NCI-H2107 treated with DMSO at 0.1 percent for 48 hours (cell line): Measurements from ENCODE around the gene PPM1K.

Experiments used
- DNase-seq: peaks from one replicate; lab custom pipeline; 2025; ENCODE audit not compliant: unreplicated experiment; lab: John Stamatoyannopoulos, UW

The PPM1K gene

DNA sequence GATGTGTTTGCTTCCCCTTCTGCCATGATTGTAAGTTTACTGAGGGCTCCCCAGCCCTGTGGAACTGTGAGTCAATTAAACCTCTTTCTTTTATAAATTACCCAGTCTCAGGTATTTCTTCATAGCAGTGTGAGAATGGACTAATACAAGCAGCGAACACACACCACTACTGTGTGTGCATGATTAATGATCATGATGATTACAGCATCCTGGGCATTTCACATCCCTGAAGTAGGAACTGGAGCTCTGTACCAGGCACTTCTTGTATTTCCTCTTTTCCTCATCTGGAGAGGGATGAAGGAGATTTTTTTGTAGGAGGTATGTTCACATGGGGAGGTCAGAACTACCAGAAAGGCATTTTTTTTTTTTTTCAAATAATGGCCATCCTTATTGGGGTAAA, 60.8 kb downstream of the PPM1K start:
- DNase-seq = no peak

DNA sequence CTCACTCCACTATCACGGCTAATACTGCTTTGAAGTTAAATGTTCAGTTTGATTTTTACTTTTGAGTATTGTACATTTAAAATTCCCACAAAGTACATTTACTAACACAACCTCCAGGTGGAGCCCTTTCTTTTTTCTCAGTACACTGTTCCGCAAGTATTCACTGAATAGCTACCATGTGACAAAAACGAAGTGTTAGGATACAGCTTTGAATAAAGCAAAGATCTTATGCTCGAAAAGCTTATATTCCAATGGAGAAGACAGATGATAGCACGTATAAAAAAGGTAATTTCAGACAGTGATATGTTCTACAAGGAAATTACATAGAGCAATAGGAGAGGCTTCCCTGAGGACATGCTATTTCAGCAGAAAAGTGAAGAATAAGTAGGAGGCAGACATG, 65.3 kb downstream of the PPM1K start:
- peak; percentile 17 for DNase-seq

DNA sequence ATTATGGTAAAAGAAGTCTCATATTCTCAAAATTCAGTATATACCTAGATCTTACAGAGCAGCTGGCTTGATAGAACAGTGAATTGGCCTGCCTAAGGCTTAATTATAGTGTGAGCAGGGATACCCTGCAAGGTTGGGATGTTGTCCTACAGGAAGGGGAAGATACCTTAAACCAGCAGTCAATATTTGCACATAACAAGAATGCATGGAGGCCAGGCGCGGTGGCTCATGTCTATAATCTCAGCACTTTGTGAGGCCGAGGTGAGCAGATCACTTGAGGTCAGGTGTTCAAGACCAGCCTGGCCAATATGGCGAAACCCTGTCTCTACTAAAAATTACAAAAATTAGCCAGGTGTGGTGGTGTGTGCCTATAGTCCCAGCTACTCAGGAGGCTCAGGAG, 67.2 kb downstream of the PPM1K start:
- no peak for DNase-seq

DNA sequence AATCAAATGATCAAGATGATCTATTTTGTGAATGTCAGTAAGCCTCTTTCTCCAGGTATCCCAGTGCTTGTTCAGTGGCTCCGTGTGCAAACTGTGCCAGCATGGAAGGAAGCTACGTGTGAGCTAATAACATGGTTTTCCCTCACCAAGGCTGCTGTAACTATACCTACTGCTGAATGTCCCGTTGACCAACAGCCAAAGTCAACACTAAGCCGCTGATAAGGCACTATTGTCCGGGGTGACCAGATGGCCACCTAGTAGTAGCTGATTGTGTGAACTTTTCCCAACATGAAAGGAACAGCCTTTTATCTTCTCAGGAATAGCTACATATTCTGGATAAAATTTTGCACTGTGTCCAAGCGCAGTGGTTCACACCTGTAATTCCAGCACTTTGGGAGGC, 68.0 kb downstream of the PPM1K start:
- DNase-seq = no peak

DNA sequence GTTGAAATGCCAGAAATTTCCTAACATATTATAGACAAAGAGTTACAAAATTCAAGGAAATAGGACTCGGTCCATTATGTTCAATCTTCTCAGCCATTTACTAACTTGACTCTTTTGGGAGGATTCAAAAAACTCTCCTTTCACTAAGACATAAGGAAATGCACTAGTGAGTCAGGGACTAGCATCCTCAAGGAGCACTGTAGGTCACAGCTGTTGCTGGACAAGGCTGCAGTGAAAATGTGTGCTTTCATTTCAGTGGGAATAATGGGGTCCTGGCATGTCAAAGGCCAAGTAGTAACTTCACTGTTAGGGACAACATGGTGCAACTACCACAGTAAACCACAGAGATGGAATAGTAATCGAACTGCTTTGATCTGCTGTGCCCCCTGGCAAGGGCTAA, 69.0 kb downstream of the PPM1K start:
- DNase-seq = no peak

DNA sequence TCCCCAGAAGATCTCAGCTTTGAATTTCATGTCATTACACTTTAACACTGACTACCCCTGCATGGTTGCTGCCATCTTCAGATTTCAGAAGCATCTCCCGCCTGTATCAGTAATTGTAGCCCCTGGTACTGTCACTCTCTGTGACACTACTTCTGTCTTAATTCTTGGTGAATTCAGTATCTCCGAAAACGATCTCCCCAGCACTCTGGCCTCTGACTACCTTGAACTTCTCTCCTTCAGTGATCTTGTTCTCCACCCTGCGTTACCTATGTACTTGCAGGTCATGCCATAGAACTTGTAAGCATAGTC, 72.2 kb downstream of the PPM1K start:
- no peak for DNase-seq

DNA sequence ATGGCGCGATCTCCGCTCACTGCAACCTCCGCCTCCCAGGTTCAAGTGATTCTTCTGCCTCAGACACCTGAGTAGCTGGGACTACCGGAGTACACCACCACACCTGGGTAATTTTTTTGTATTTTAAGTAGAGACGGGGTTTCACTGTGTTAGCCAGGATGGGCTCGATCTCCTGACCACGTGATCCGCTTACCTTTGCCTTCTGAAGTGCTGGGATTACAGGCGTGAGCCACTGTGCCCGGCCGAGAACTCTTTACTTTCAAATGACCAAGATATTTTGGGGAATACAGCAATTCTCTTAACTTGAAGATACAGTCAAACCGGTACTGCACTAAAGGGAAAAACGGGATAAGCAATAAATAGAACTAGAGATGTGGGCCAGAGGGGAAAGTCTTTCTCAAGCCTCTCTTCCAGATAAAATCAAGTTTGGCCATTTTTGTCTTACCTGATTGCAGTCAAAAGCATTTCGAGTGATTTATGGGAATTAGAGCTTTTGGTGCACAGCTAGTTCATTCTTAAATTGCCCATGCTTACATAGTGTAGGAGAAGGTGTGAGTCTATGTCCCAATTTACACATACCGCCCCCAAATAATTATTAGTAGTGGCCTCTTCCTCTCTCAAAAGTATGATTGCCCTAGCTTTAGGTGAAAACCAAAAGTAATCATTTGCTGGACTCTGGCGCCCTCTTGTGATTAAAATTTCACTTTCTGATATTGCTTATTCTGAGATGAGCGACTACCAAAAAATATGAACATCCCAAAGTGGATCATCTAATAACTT, 72.7 kb downstream of the PPM1K start:
- DNase-seq = peak; percentile 6

DNA sequence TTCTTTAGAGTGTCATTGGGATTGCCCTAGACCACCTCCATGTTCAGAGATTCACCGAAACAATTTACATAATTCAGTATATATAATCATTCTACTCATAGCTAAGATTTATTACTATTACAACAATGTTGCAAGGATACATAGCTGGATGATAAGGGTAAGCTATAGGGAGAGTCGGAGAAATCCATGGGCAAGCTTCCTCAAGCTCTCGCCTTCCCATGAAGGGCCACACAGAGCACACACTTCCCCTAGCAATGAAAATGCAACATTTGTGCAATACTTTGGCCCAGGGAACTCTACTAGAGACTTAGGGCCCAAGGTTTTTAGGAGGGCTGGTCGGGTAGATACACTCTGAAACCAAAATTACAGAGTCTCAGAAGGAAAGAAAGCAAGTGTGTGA, 76.2 kb downstream of the PPM1K start:
- DNase-seq = no peak
